ENCODE measurements around the gene SLC25A17.
"Not testable (repeated sequence)": the region's sequence is repeated elsewhere in the genome, so short reads cannot be mapped to it uniquely, and the experiment has no call there.

Gene SLC25A17

DNA sequence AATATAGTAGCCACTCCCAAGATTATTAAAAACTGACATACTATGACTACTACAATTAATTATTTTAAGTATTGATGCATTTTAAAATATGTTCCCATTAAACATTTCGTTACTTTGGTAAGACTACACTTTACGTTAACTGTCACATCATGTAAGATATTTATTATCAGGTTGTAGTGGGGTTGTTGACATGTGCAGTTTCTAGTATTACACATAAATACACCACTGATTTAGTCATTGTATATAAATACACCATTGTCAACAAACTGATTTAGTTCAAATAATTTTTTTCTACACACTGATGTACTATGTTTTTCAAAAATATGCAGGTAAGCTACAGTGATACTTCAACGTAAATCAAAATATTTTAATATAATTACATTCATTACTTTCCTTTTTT is 25.8 kb upstream of the SLC25A17 start:
- TF ChIP-seq, protein P1, sequence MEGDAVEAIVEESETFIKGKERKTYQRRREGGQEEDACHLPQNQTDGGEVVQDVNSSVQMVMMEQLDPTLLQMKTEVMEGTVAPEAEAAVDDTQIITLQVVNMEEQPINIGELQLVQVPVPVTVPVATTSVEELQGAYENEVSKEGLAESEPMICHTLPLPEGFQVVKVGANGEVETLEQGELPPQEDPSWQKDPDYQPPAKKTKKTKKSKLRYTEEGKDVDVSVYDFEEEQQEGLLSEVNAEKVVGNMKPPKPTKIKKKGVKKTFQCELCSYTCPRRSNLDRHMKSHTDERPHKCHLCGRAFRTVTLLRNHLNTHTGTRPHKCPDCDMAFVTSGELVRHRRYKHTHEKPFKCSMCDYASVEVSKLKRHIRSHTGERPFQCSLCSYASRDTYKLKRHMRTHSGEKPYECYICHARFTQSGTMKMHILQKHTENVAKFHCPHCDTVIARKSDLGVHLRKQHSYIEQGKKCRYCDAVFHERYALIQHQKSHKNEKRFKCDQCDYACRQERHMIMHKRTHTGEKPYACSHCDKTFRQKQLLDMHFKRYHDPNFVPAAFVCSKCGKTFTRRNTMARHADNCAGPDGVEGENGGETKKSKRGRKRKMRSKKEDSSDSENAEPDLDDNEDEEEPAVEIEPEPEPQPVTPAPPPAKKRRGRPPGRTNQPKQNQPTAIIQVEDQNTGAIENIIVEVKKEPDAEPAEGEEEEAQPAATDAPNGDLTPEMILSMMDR (conservative IDR thresholded peaks at IDR 0.05; ENCODE audit: control insufficient read depth, insufficient read depth, low read depth, low read length), result no peak
- DNase-seq (ENCODE audit: low read depth), result no peak
- no peak overlapping the region for H3K4me3 ChIP-seq (ENCODE audit: control insufficient read depth, low read depth, low read length)

DNA sequence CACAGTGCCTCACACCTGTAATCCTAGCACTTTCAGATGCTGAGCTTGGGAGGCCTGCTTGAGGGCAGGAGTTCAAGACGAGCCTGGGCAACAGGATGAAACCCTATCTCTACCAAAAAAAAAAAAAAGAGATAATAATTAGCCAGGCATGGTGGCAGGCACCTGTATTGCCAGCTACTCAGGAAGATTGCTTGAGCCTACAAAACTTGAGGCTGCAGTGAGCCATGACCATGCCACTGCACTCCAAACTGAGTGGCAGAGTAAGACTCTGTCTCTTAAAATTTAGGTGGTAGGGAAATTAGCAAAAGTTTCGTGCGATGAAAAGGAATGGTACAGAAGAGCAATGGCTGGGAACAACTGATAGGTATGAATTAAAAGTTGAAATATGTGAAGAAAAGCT is 19.3 kb upstream of the SLC25A17 start:
- TF ChIP-seq, protein P1 (conservative IDR thresholded peaks at IDR 0.05; ENCODE audit: control insufficient read depth, insufficient read depth, low read depth, low read length), result no peak
- no peak overlapping the region for H3K4me3 ChIP-seq (ENCODE audit: control insufficient read depth, low read depth, low read length)
- DNase-seq (ENCODE audit: low read depth), result no peak

DNA sequence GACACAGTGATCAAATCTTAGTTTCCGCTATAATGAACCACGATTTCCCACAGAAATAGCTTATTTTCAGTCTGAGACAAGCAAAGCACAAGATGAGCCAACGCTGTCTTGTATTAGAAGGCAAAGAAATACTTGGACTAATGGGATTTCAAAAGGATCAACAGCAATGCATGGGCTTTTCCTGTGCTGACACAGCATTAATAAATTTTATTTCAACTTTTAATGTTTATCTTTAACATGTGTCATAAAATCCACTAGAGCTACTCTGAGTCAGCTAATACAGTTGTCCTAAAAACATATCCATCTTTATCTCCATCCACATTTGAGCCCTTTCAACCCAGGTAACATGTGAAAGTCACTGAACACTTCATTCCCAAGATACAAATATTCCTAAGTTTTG is 15.5 kb upstream of the SLC25A17 start:
- TF ChIP-seq, protein P1 (conservative IDR thresholded peaks at IDR 0.05; ENCODE audit: control insufficient read depth, insufficient read depth, low read depth, low read length), result no peak
- DNase-seq (ENCODE audit: low read depth), result no peak
- H3K4me3 ChIP-seq (ENCODE audit: control insufficient read depth, low read depth, low read length), result no peak overlapping the region

DNA sequence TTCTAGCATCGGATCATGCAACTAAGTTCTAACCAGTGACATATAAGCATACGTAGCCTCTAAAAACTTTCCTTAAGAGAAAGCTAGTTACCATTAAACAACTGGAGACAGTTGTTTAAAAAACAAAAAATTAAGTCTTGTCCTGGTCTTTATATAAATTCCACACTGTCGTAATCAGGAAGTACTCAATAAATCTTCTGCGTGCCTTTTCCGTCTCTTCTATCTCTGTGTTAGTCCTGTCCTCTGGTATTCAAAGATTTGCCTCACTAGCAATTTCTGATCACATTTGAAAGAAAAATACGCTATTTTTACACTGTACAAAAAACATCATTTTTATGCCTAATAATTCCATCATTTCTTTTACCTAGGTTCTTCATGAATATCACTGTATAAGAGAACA is 10.0 kb upstream of the SLC25A17 start:
- TF ChIP-seq, protein P1 (conservative IDR thresholded peaks at IDR 0.05; ENCODE audit: control insufficient read depth, insufficient read depth, low read depth, low read length), result no peak
- H3K4me3 ChIP-seq (ENCODE audit: control insufficient read depth, low read depth, low read length), result no peak overlapping the region
- DNase-seq (ENCODE audit: low read depth), result no peak

DNA sequence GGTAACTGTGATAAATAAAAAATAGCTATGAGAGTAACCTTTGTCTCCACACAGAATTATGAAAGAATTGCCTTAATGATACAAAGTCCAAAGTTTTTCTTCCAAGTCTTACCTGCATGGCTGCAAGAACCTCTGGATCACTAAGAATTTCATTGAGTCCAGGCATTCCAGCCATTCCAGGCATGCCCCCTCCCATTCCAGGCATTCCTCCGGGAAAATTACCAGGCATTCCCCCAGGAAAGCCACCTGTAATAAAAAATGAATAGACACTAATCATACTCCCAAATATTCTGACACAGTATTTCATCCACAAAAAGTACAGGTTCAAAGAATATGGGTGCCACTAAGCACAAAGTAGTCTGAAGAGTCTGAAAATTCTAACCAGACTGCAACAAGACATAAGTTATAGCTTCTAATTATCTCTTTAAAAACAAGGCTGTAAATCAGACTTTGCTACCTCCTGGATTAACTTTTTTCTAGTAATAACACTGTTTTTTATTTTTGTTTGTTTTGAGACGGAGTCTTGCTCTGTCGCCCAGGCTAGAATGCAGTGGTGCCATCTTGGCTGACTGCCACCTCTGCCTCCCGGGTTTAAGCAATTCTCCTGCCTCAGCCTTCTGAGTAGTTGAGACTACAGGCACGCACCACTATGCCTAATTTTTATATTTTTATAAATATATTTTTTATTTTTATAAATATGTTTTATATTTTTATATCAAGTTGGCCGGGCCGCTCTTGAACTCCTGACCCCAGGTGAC is 8.0 kb upstream of the SLC25A17 start:
- H3K4me3 ChIP-seq (ENCODE audit: control insufficient read depth, low read depth, low read length), result no peak overlapping the region
- no peak for DNase-seq (ENCODE audit: low read depth)
- TF ChIP-seq, protein P1 (conservative IDR thresholded peaks at IDR 0.05; ENCODE audit: control insufficient read depth, insufficient read depth, low read depth, low read length), result no peak

DNA sequence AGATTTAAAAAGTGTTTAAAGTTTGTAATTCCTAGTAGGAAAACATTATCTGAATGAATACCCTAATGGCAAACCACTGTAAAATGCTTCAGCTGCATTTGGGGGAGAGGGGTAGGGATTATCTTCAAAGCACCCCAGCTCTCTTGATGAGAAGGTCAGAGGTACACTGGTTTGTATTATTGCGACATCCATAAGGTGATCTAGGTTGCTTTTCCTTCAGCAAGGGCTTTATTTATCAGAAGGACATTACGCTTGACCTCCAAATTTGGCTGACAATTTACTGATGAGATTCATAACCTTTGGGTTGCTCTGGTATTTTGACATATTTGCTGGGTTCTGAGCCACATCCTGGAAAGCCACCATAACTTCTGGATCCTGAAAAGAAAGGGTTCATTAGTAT is 7.1 kb upstream of the SLC25A17 start:
- not testable (repeated sequence) for DNase-seq (ENCODE audit: low read depth); H3K4me3 ChIP-seq (ENCODE audit: control insufficient read depth, low read depth, low read length)

DNA sequence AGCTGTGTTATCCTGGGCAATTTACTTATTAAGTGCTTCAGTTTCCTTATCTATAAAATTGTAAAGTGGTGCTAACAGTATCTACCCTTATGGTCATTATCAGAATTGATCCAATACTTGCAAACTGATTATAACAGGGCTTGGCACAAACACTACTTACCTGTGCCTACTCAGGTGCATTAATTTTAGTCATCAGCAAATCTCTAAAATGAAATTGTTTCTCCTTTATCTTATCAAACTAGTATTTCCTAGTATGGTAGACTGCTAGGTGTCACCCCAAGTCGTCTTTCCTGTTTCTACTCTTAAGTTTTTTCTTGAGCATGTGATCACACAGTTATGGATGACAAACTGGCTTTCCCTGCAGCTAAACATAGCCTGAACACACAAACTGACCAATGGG is 4.3 kb upstream of the SLC25A17 start:
- TF ChIP-seq, protein P1 (conservative IDR thresholded peaks at IDR 0.05; ENCODE audit: control insufficient read depth, insufficient read depth, low read depth, low read length), result no peak
- no peak for DNase-seq (ENCODE audit: low read depth)
- H3K4me3 ChIP-seq (ENCODE audit: control insufficient read depth, low read depth, low read length), result no peak overlapping the region

Measured in fibroblast of mammary gland (primary cell).